NOMO-1 treated with DMSO at 0.1 percent for 48 hours (cell line): Measurements from ENCODE around the gene ZNF804A.
"Not testable (repeated sequence)": the region's sequence is repeated elsewhere in the genome, so short reads cannot be mapped to it uniquely, and the experiment has no call there.

Experiments used
- DNase-seq: peaks from one replicate; lab custom pipeline; 2025; ENCODE audit not compliant: unreplicated experiment; lab: John Stamatoyannopoulos, UW

ZNF804A gene

GRCh38 chr2:184814421-184814820 is 216.1 kb downstream of the ZNF804A start:
- no peak for DNase-seq

- DNase-seq, result no peak
These were observed 217.5 kb downstream of the ZNF804A start for GRCh38 chr2:184815824-184816223.

- DNase-seq, result no peak
These were observed 226.3 kb downstream of the ZNF804A start for GRCh38 chr2:184824597-184824996.

GRCh38 chr2:184830531-184830930 is 232.2 kb downstream of the ZNF804A start:
- no peak for DNase-seq

- no peak for DNase-seq
These were observed 236.5 kb downstream of the ZNF804A start for GRCh38 chr2:184834699-184835397.

GRCh38 chr2:184835398-184835715 is 237.0 kb downstream of the ZNF804A start:
- no peak for DNase-seq

- no peak for DNase-seq
These were observed 249.0 kb downstream of the ZNF804A start for GRCh38 chr2:184847331-184847730.

GRCh38 chr2:184849516-184849915 is 251.2 kb downstream of the ZNF804A start:
- no peak for DNase-seq

- DNase-seq, result no peak
These were observed 253.2 kb downstream of the ZNF804A start for GRCh38 chr2:184851576-184851975.

GRCh38 chr2:184859187-184859586 is 260.9 kb downstream of the ZNF804A start:
- no peak for DNase-seq

GRCh38 chr2:184860744-184861143 is 262.4 kb downstream of the ZNF804A start:
- no peak for DNase-seq

- no peak for DNase-seq
These were observed 276.9 kb downstream of the ZNF804A start for GRCh38 chr2:184875212-184875611.

- no peak for DNase-seq
These were observed 277.6 kb downstream of the ZNF804A start for GRCh38 chr2:184875911-184876310.

GRCh38 chr2:184877909-184878308 is 279.6 kb downstream of the ZNF804A start:
- DNase-seq, result no peak

GRCh38 chr2:184879671-184880070 is 281.3 kb downstream of the ZNF804A start:
- no peak for DNase-seq

GRCh38 chr2:184886585-184886984 is 288.3 kb downstream of the ZNF804A start:
- DNase-seq, result not testable (repeated sequence)

- no peak for DNase-seq
These were observed 292.0 kb downstream of the ZNF804A start for GRCh38 chr2:184890311-184890710.

GRCh38 chr2:184904991-184905390 is 306.7 kb downstream of the ZNF804A start:
- no peak for DNase-seq

GRCh38 chr2:184906160-184906559 is 307.8 kb downstream of the ZNF804A start:
- DNase-seq, result no peak

- no peak for DNase-seq
These were observed 308.4 kb downstream of the ZNF804A start for GRCh38 chr2:184906709-184907108.

- no peak for DNase-seq
These were observed 310.6 kb downstream of the ZNF804A start for GRCh38 chr2:184908966-184909365.

GRCh38 chr2:184920451-184920965 is 322.2 kb downstream of the ZNF804A start:
- DNase-seq, result no peak

- no peak for DNase-seq
These were observed 323.3 kb downstream of the ZNF804A start for GRCh38 chr2:184921676-184922075.
